Liver (tissue), 9 donors: ENCODE results near the gene NEUROD4. TPM values are rescaled to one million over a fixed set of nuclear protein-coding genes. Genes with fewer than 3 reads are reported as not detected.

Source experiments
- DNase-seq: peaks from one replicate; pipeline ENCODE4 v3.0.0-alpha.2; 2017; ENCODE audit warnings: low spot score
- H3K27ac ChIP-seq, 2 donors: one replicate each; pipeline ENCODE4 v1.7.0; 2013; ENCODE audit warnings: inconsistent platforms in 2 of 2, low read length in 2 of 2, control low read depth in 1 of 2, low read depth in 1 of 2, mild to moderate bottlenecking in 1 of 2
- H3K27me3 ChIP-seq, 4 donors: one replicate each; pipeline versions ENCODE4 v1.6.1 to v1.7.0; 2013; ENCODE audit warnings: low read length in 3 of 4, inconsistent platforms in 1 of 4, mild to moderate bottlenecking in 1 of 4, moderate library complexity in 1 of 4; ENCODE audit not compliant: control insufficient read depth in 4 of 4, insufficient read depth in 4 of 4
- H3K36me3 ChIP-seq, 4 donors: one replicate each; pipeline versions ENCODE4 v1.6.1 to v1.7.0; 2013; ENCODE audit warnings: low read length in 3 of 4, mild to moderate bottlenecking in 3 of 4, low read depth in 1 of 4, moderate library complexity in 1 of 4; ENCODE audit not compliant: control insufficient read depth in 4 of 4, insufficient read depth in 3 of 4
- H3K4me1 ChIP-seq, 4 donors: one replicate each; pipeline versions ENCODE4 v1.6.1 to v1.7.0; 2013; ENCODE audit warnings: low read length in 3 of 4, mild to moderate bottlenecking in 3 of 4, moderate library complexity in 1 of 4; ENCODE audit not compliant: control insufficient read depth in 4 of 4, insufficient read depth in 4 of 4
- H3K4me3 ChIP-seq, 3 donors: one replicate each; pipeline versions ENCODE4 v1.6.1 to v1.7.0; 2013; ENCODE audit warnings: low read length in 3 of 3, control low read depth in 1 of 3, low read depth in 1 of 3, mild to moderate bottlenecking in 1 of 3
- H3K9ac ChIP-seq, 2 donors: one replicate each; pipeline ENCODE4 v1.7.0; 2013; ENCODE audit warnings: low read length in 2 of 2, mild to moderate bottlenecking in 2 of 2, moderate library complexity in 2 of 2, control low read depth in 1 of 2, low read depth in 1 of 2
- H3K9me3 ChIP-seq, 4 donors: one replicate each; pipeline versions ENCODE4 v1.6.1 to v1.7.0; 2013; ENCODE audit warnings: low read length in 3 of 4; ENCODE audit not compliant: control insufficient read depth in 4 of 4
- EGR1 ChIP-seq, 2 donors: IDR thresholded peaks; 2 replicates each; pipeline ENCODE4 v1.6.1; 2016 to 2018; ENCODE audit warnings: antibody characterized with exemption in 2 of 2, low read depth in 2 of 2
- FOXA1 ChIP-seq: IDR thresholded peaks from 2 replicates; pipeline ENCODE4 v1.6.1; 2016; ENCODE audit warnings: antibody characterized with exemption
- FOXA2 ChIP-seq: IDR thresholded peaks from 2 replicates; pipeline ENCODE4 v1.6.1; 2016; ENCODE audit warnings: antibody characterized with exemption
- GABPA ChIP-seq, 2 donors: IDR thresholded peaks in 1 of 2; conservative IDR thresholded peaks in 1 of 2; 2 replicates each; pipeline ENCODE4 v1.6.1; 2016; ENCODE audit warnings: antibody characterized with exemption in 2 of 2, mild to moderate bottlenecking in 1 of 2, moderate library complexity in 1 of 2
- HNF4A ChIP-seq, 2 donors: conservative IDR thresholded peaks; 2 replicates each; pipeline ENCODE4 v1.6.1; 2016; ENCODE audit warnings: antibody characterized with exemption in 2 of 2, mild to moderate bottlenecking in 2 of 2
- HNF4G ChIP-seq: IDR thresholded peaks from 2 replicates; pipeline ENCODE4 v1.6.1; 2016; ENCODE audit warnings: antibody characterized with exemption
- NR2F2 ChIP-seq: IDR thresholded peaks from 2 replicates; pipeline ENCODE4 v1.6.1; 2016; ENCODE audit warnings: antibody characterized with exemption
- RAD21 ChIP-seq, 2 donors: IDR thresholded peaks; 2 replicates each; pipeline ENCODE4 v1.6.1; 2016; ENCODE audit warnings: antibody characterized with exemption in 2 of 2, mild to moderate bottlenecking in 2 of 2
- SP1 ChIP-seq: IDR thresholded peaks from 2 replicates; pipeline ENCODE4 v1.6.1; 2018; ENCODE audit warnings: antibody characterized with exemption, mild to moderate bottlenecking
- TAF1 ChIP-seq: conservative IDR thresholded peaks from 2 replicates; pipeline ENCODE4 v1.6.1; 2016; ENCODE audit warnings: antibody characterized with exemption, mild to moderate bottlenecking
- WGBS: extraction: QIAGEN DNeasy Blood & Tissue Kit; methylation state at CpG from one replicate; pipeline ENCODE4 v1.1.7; 2013; 5-methylcytosine and 5-hydroxymethylcytosine counted together
- polyA plus RNA-seq, 2 donors: library from polyadenylated mRNA; stranded (reverse) in 1 of 2; unstranded in 1 of 2; fragments of 200-250 nt in 1 of 2; fragments of >200 nt in 1 of 2; fragmentation: Nextera tagmentation in 1 of 2; extraction: Ambion mirVana in 1 of 2; gene quantifications; one replicate each; pipeline versions ENCODE4 v1.2.1 to v1.2.3, GENCODE V29; 2013 to 2015
- total RNA-seq, 2 donors: library from RNA; depleted of rRNA; stranded (reverse); fragments of >200 nt; gene quantifications; one replicate each; pipeline ENCODE4 v1.2.3, GENCODE V29; 2014
- TF ChIP-seq, protein P1 (sequence below): fragments of 150-350 bp; IDR thresholded peaks from 2 replicates; pipeline ENCODE4 v1.5.1; 2017; ENCODE audit warnings: improper control_type of control experiment, low read depth, low read length; ENCODE audit not compliant: missing input control
- TF ChIP-seq, protein P2 (sequence below): IDR thresholded peaks from 2 replicates; pipeline ENCODE4 v1.6.1; 2016; ENCODE audit warnings: antibody characterized with exemption, mild to moderate bottlenecking
- TF ChIP-seq, protein P3 (sequence below): IDR thresholded peaks from 2 replicates; pipeline ENCODE4 v1.6.1; 2016; ENCODE audit warnings: antibody characterized with exemption
- TF ChIP-seq, protein P4 (sequence below): IDR thresholded peaks from 2 replicates; pipeline ENCODE4 v1.6.1; 2016; ENCODE audit warnings: antibody characterized with exemption
- TF ChIP-seq, protein P5 (sequence below): IDR thresholded peaks from 2 replicates; pipeline ENCODE4 v1.6.1; 2016; ENCODE audit warnings: antibody characterized with exemption
- donor health status: healthy.
- donor health status: healthy.
- donor health status: healthy.
- donor health status: healthy.
- donor health status: healthy.

NEUROD4 gene
- total and polyA plus RNA-seq, 4 donors: not detected

DNA sequence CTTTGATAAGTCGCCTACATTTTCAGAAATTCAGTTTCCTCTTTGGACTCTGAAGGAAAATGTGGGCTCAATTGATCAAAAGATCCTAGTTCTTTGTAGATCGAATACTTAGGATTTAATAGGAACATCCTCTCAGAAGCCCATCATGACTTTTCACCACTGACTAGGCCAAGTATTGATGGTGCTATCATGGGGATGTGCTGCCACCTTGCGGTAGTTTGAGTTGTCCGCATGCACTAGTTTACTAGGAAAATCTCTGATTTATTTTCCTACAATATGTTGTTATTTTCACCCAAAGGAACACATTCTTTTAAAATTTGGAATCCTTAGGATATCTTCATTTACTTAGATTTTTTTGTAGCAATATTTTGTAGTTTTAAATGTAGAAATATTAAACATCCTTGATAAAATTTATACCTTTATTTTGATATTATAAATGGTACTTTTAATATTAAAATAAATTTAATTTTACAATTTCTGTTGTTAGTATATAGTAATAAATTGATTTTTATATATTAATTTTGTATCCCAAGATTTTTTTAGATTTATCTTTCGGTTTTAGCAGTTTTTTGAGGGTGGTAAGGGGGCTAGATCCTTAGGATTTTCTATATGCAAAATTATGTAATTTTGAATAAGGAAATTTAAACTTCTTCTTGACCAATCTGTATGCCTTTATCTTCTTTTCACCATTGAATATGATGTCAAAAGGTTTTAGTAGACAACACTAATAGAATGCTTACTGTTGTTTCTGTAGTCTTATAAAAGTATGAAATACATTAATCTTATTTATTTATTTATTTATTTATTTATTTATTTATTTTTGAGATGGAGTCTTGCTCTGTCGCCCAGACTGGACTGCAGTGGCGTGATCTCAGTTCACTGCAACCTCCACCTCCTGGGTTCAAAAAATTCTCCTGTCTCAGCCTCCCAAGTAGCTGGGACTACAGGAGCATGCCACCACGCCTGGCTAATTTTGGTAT, 53.6 kb downstream of the NEUROD4 start:
- no peaks in the 10 kb centered on the region for H3K9me3 ChIP-seq
- H3K27ac ChIP-seq: no peak overlapping the region
- H3K9ac ChIP-seq: no peak overlapping the region
- 30% methylated on average over 8 of the region's 8 CpGs for WGBS
- TF ChIP-seq TAF1 (no peak), RAD21 (IDR thresholded peaks at IDR 0.05) (peak; percentile 91 to 93), NR2F2 (no peak)
- TF ChIP-seq, protein P1, sequence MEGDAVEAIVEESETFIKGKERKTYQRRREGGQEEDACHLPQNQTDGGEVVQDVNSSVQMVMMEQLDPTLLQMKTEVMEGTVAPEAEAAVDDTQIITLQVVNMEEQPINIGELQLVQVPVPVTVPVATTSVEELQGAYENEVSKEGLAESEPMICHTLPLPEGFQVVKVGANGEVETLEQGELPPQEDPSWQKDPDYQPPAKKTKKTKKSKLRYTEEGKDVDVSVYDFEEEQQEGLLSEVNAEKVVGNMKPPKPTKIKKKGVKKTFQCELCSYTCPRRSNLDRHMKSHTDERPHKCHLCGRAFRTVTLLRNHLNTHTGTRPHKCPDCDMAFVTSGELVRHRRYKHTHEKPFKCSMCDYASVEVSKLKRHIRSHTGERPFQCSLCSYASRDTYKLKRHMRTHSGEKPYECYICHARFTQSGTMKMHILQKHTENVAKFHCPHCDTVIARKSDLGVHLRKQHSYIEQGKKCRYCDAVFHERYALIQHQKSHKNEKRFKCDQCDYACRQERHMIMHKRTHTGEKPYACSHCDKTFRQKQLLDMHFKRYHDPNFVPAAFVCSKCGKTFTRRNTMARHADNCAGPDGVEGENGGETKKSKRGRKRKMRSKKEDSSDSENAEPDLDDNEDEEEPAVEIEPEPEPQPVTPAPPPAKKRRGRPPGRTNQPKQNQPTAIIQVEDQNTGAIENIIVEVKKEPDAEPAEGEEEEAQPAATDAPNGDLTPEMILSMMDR: peak; percentile 89
- TF ChIP-seq, protein P2, sequence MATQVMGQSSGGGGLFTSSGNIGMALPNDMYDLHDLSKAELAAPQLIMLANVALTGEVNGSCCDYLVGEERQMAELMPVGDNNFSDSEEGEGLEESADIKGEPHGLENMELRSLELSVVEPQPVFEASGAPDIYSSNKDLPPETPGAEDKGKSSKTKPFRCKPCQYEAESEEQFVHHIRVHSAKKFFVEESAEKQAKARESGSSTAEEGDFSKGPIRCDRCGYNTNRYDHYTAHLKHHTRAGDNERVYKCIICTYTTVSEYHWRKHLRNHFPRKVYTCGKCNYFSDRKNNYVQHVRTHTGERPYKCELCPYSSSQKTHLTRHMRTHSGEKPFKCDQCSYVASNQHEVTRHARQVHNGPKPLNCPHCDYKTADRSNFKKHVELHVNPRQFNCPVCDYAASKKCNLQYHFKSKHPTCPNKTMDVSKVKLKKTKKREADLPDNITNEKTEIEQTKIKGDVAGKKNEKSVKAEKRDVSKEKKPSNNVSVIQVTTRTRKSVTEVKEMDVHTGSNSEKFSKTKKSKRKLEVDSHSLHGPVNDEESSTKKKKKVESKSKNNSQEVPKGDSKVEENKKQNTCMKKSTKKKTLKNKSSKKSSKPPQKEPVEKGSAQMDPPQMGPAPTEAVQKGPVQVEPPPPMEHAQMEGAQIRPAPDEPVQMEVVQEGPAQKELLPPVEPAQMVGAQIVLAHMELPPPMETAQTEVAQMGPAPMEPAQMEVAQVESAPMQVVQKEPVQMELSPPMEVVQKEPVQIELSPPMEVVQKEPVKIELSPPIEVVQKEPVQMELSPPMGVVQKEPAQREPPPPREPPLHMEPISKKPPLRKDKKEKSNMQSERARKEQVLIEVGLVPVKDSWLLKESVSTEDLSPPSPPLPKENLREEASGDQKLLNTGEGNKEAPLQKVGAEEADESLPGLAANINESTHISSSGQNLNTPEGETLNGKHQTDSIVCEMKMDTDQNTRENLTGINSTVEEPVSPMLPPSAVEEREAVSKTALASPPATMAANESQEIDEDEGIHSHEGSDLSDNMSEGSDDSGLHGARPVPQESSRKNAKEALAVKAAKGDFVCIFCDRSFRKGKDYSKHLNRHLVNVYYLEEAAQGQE: no peak
- TF ChIP-seq, protein P3, sequence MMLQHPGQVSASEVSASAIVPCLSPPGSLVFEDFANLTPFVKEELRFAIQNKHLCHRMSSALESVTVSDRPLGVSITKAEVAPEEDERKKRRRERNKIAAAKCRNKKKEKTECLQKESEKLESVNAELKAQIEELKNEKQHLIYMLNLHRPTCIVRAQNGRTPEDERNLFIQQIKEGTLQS: no peak
- no peak overlapping the region for H3K4me3 ChIP-seq
- H3K36me3 ChIP-seq: no peaks in the 10 kb centered on the region
- no peaks in the 10 kb centered on the region for H3K4me1 ChIP-seq
- H3K27me3 ChIP-seq: peaks cover 0 to 6% (median 2%) of the 10 kb centered on the region in 4 donors
- DNase-seq: peak; percentile 77

DNA sequence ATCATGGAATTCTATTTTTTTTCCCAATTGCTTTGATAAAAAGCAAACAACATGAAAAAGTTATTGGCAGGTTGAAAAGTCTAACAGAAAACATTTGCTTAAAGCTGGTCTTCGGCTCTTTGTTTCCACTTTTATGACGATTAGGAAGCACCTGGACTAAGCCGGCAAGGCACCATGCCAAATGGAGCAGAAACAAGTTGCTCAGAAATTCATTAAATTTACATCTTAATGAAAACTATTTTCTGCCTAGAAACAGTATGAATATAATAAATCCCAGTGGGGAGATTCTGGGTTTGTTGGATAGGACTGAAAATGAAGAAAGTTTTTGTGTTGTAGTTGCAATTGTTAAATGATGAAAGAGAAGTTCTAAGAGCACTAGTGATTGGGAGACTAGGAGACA, 55.0 kb downstream of the NEUROD4 start:
- H3K36me3 ChIP-seq: no peaks in the 10 kb centered on the region
- no peak overlapping the region for H3K4me3 ChIP-seq
- no peaks in the 10 kb centered on the region for H3K9me3 ChIP-seq
- H3K4me1 ChIP-seq: no peaks in the 10 kb centered on the region
- H3K9ac ChIP-seq: no peak overlapping the region
- WGBS: 61% methylated on average over 3 of the region's 3 CpGs
- peaks cover 0 to 6% (median 2%) of the 10 kb centered on the region in 4 donors for H3K27me3 ChIP-seq
- TF ChIP-seq HNF4G: no peak
- TF ChIP-seq NR2F2: no peak
- no peak for TF ChIP-seq SP1
- TF ChIP-seq HNF4A (conservative IDR thresholded peaks at IDR 0.05): no peak
- TF ChIP-seq, protein P3: no peak
- TF ChIP-seq, protein P4, sequence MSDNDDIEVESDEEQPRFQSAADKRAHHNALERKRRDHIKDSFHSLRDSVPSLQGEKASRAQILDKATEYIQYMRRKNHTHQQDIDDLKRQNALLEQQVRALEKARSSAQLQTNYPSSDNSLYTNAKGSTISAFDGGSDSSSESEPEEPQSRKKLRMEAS: no peak
- TF ChIP-seq, protein P5, sequence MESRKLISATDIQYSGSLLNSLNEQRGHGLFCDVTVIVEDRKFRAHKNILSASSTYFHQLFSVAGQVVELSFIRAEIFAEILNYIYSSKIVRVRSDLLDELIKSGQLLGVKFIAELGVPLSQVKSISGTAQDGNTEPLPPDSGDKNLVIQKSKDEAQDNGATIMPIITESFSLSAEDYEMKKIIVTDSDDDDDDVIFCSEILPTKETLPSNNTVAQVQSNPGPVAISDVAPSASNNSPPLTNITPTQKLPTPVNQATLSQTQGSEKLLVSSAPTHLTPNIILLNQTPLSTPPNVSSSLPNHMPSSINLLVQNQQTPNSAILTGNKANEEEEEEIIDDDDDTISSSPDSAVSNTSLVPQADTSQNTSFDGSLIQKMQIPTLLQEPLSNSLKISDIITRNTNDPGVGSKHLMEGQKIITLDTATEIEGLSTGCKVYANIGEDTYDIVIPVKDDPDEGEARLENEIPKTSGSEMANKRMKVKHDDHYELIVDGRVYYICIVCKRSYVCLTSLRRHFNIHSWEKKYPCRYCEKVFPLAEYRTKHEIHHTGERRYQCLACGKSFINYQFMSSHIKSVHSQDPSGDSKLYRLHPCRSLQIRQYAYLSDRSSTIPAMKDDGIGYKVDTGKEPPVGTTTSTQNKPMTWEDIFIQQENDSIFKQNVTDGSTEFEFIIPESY: no peak
- TF ChIP-seq FOXA1: no peak
- TF ChIP-seq TAF1: no peak
- no peak for TF ChIP-seq EGR1 (IDR thresholded peaks at IDR 0.05; ENCODE audit: low read depth in 2 of 2)
- no peak for TF ChIP-seq FOXA2
- no peak for TF ChIP-seq GABPA (IDR thresholded peaks at IDR 0.05 in 1 of 2, conservative IDR thresholded peaks at IDR 0.05 in 1 of 2)
- H3K27ac ChIP-seq: no peak overlapping the region
- no peak for DNase-seq
